Measurements from ENCODE around the gene DMAC2.

GRCh38 chr19:41398598-41398997, 41.1 kb downstream of the DMAC2 start:
- no peak for TF ChIP-seq TAF1 (IDR thresholded peaks at IDR 0.05; ENCODE audit: low read depth)
- TF ChIP-seq EZH2 (IDR thresholded peaks at IDR 0.05; ENCODE audit: borderline replicate concordance, insufficient read depth, low read length, poor library complexity, severe bottlenecking) = no peak
- TF ChIP-seq EP300 (conservative IDR thresholded peaks at IDR 0.05; ENCODE audit: poor library complexity, severe bottlenecking) = no peak
- TF ChIP-seq POLR2AphosphoS5 (IDR thresholded peaks at IDR 0.05) = no peak
- TF ChIP-seq, protein P1, sequence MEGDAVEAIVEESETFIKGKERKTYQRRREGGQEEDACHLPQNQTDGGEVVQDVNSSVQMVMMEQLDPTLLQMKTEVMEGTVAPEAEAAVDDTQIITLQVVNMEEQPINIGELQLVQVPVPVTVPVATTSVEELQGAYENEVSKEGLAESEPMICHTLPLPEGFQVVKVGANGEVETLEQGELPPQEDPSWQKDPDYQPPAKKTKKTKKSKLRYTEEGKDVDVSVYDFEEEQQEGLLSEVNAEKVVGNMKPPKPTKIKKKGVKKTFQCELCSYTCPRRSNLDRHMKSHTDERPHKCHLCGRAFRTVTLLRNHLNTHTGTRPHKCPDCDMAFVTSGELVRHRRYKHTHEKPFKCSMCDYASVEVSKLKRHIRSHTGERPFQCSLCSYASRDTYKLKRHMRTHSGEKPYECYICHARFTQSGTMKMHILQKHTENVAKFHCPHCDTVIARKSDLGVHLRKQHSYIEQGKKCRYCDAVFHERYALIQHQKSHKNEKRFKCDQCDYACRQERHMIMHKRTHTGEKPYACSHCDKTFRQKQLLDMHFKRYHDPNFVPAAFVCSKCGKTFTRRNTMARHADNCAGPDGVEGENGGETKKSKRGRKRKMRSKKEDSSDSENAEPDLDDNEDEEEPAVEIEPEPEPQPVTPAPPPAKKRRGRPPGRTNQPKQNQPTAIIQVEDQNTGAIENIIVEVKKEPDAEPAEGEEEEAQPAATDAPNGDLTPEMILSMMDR (IDR thresholded peaks at IDR 0.05; ENCODE audit: poor library complexity, severe bottlenecking) = no peak
- no peak for TF ChIP-seq SMC3 (conservative IDR thresholded peaks at IDR 0.05; ENCODE audit: poor library complexity)

Measured in neural cell (in vitro differentiated cells).